Activated T-helper 9 cell treated with anti-CD3 and anti-CD28 coated beads, Interleukin-2, amount 50 U/mL, for 16 hours (primary cell): ENCODE measurements around the gene ATP1A4.

Experiments
- DNase-seq: peaks from one replicate; pipeline ENCODE4 v3.0.0-alpha.2; 2020; ENCODE audit warnings: low read depth

Gene ATP1A4

GRCh38 chr1:160206421-160207117, 55.2 kb downstream of the ATP1A4 start:
- no peak for DNase-seq

- DNase-seq = no peak
Measured at GRCh38 chr1:160207118-160207650, 55.8 kb downstream of the ATP1A4 start.

- DNase-seq = no peak
Measured at GRCh38 chr1:160207771-160208556, 56.6 kb downstream of the ATP1A4 start.

DNA sequence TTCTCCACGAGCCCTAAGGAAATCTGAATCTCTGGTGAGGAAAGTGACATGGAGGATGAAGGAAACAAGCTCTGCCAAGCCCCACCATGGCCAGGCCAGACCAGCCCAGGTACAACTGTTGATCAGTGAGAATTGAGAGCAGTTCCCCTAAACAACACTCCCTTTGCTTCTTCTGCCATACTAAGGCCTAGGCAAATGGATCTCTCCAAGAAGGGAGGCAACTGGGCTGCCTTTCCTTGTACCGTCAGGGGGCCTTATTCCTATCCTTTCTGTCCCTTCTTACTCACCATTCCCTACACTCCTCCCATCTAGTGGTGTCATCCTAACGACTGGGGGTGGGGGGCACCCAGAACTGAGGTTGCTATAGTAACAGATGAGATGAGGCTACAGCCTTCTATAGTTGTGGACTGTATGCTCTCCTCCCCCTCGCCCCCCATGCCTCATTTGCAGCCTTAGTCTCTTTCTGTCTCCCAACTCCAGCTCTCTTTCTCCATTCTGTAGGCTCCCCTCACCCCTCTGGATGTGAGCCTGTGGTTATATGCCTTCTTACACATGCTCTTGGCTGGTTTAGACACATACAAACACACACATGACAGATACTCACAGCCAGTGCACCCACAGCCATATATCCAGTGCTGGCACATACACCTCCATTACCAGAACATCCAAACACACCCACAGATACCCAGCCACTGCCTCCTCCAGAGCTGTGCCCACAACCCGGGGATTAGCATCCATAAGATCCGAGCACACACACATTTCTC, 57.3 kb downstream of the ATP1A4 start:
- no peak for DNase-seq

GRCh38 chr1:160209321-160210046, 58.1 kb downstream of the ATP1A4 start:
- DNase-seq = no peak

GRCh38 chr1:160210561-160210960, 59.2 kb downstream of the ATP1A4 start:
- no peak for DNase-seq

DNA sequence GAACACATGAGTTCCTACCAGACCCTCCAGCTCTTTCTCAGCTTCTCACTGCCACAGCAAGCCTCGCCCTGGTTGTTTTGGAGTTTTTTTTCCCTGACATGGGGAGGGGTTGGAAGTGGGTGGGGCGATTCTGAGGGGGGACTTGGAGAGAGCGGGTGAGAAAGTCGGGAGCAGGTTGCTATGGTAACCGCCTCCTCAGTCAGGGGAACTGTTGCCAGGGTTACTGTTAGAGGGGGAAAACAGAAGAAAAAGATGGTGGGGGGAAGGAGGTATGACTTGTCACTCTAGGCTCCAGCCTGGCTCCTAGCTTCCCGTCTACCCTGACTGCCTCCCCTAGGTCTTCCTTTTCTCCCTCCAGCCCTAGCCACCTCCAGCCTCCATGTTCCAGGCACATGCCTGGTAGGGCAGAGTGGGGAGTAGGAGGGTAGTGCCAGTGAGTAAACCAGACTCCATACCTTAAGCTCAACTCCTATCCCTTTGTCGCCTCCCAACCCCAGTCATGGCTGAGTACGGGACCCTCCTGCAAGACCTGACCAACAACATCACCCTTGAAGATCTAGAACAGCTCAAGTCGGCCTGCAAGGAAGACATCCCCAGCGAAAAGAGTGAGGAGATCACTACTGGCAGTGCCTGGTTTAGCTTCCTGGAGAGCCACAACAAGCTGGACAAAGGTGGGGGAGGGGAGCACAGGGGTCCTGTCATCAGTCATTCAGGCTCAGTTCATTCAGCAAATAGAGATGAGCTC, 59.8 kb downstream of the ATP1A4 start:
- no peak for DNase-seq

- no peak for DNase-seq
Measured at GRCh38 chr1:160214481-160215140, 63.2 kb downstream of the ATP1A4 start.

- no peak for DNase-seq
Measured at GRCh38 chr1:160216301-160216700, 64.9 kb downstream of the ATP1A4 start.

GRCh38 chr1:160217481-160218051, 66.2 kb downstream of the ATP1A4 start:
- DNase-seq = no peak

- DNase-seq = no peak
Measured at GRCh38 chr1:160219062-160219929, 67.9 kb downstream of the ATP1A4 start.

DNA sequence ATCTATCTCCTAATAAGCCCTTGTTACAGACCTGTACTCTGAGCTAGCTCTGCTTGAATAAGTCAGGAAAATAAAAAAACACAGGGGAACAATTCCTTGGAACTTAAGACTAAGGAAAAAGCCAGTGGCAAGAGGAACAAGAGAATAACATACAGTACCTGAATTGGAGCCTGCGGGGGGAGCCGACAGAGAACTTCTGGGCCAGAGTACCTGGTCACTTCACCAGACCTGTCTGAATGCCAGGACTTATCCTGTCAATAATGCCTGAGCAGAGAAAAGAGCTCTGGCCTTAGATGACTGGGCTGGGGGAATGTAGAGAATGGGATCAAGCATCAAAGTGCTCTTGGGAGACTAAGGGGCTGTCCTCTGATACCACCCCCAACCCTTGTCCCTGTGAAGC, 68.9 kb downstream of the ATP1A4 start:
- no peak for DNase-seq

GRCh38 chr1:160221089-160221488, 69.7 kb downstream of the ATP1A4 start:
- no peak for DNase-seq

DNA sequence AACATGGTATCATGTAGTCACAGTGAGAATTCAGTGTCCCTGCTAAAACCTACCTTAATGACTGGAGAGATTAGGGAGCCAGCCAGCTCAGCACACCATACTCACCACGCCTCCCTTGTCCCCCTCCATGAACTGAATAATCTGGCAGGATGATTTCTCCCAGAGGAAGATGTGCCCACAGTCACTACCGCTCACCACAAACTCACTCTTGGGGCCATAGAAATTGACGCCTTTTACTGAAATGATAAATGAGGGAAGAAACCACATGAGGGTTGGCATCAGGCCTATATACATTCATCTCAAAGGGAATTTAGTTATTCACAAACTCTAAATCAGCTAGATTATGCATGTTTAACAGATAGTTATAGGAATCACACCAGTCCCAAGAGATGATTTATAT, 71.1 kb downstream of the ATP1A4 start:
- no peak for DNase-seq

DNA sequence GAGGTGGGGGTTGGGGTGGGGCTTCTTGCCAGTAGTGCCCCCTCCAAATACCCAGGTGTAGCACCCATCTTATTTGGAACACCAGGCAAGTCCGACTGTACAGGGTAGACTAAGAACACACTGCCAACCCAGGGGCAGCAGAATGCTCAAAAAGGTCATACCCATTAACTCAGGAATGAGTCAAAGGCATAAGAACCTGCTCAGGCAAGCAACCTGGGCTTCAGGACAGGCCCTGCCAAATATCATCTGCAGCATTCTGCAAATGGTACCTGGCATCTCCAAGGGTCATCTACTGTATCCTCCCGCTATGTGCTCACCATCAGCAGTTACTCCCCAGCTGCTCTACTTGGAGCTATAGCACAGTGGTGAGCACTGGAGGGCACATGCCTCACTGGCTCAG, 73.2 kb downstream of the ATP1A4 start:
- no peak for DNase-seq

GRCh38 chr1:160225345-160225744, 73.9 kb downstream of the ATP1A4 start:
- DNase-seq = no peak

DNA sequence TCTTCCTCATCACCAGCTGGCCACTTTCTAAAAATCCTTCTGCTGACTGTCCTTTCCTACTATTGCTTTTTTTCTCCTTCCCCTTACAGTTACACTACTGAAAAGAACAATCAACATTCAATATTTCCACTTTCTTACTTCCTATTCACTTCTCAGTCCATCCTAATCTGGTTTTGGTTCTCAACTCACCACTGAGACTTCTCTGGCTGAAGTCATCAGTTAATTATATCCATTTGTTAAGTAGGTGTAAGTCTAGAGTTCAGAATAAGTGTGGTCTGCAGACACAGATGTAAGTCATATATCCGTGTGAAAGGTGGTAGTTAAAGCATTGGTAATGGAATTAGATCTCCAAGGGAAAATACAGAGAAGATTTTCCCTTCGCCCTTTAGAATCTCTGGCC, 75.2 kb downstream of the ATP1A4 start:
- no peak for DNase-seq

DNA sequence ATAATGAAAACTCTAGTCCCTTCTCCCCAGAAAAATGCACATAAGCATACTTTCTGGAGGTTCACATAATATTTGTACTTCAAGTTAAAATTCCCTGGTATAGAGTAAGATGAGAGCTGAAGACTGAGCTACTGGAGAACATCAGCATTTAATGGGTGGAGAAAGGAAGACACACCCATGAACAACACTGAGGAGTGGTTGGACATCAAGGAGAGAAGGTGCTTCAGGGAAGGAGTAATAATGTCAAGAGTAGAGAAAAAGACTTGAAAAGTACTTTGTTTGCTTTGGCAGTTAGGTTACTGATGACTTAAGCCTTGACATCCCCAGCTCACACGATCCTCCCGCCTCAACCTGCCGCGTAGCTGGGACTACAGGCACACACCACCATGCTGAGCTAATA, 75.6 kb downstream of the ATP1A4 start:
- no peak for DNase-seq

GRCh38 chr1:160227561-160227960, 76.2 kb downstream of the ATP1A4 start:
- DNase-seq = no peak
